Astrocyte (in vitro differentiated cells and primary cell): ENCODE results near the gene TBC1D9B.

Source experiments
- EZH2 ChIP-seq: IDR thresholded peaks from 2 replicates; pipeline ENCODE4 v1.6.1; 2012; ENCODE audit warnings: mild to moderate bottlenecking, low read length, inconsistent platforms; ENCODE audit not compliant: insufficient read depth
- TF ChIP-seq, protein P1 (sequence below): IDR thresholded peaks from 2 replicates; pipeline ENCODE4 v1.5.1; 2011; ENCODE audit warnings: low read depth, mild to moderate bottlenecking, inconsistent platforms, low read length, moderate library complexity; ENCODE audit not compliant: insufficient read depth

DNA sequence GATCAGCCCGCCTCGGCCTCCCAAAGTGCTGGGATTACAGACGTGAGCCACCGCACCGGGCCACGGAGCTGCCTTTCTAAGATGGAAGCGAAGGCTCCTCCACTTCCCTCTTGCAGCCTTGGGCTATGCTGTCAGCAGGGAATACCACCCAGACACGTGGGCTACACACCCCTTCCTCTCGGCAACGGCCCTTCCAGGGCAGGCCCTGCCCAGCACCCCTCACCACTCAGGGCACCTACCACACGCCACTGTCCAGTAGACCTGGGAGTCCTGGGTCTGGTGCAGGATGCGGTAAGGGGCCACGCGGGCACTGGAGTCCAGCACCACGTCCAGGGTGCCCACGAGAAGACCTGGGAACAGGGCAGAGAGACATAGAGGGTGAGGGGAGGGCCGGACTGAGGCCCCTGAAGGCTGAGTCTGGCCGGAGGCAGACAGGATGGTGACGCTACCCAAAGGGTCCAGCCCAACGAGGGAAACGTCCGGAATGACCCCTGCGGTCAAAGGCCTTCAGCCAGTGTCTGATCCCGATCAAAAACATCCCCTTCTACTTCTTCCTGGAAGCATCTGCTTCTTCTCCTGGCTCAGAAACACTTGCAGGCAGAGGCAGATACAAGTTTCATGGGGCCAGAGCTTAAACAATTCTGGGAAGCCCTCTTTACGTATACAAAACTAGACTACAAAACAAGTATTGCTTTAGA, 3.1 kb downstream of the TBC1D9B start:
- TF ChIP-seq, protein P1, sequence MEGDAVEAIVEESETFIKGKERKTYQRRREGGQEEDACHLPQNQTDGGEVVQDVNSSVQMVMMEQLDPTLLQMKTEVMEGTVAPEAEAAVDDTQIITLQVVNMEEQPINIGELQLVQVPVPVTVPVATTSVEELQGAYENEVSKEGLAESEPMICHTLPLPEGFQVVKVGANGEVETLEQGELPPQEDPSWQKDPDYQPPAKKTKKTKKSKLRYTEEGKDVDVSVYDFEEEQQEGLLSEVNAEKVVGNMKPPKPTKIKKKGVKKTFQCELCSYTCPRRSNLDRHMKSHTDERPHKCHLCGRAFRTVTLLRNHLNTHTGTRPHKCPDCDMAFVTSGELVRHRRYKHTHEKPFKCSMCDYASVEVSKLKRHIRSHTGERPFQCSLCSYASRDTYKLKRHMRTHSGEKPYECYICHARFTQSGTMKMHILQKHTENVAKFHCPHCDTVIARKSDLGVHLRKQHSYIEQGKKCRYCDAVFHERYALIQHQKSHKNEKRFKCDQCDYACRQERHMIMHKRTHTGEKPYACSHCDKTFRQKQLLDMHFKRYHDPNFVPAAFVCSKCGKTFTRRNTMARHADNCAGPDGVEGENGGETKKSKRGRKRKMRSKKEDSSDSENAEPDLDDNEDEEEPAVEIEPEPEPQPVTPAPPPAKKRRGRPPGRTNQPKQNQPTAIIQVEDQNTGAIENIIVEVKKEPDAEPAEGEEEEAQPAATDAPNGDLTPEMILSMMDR = no peak
- TF ChIP-seq EZH2 = no peak
